Naive thymus-derived CD4-positive, alpha-beta T cell (primary cell): ENCODE data around the gene TEX22. TPM values are rescaled to one million over a fixed set of nuclear protein-coding genes. Genes with fewer than 3 reads are reported as not detected.

ENCODE experiments used
- ATAC-seq: fragments of 150-1000 bp; cut with Tn5 transposase; 2 replicates; pipeline ENCODE4 v1.10.0; 2021; ENCODE audit warnings: mild to moderate bottlenecking, moderate library complexity
- CTCF ChIA-PET: fragments of 350-600 bp; sonication (Branson Sonifier 250); formaldehyde crosslinking; loops from one replicate; lab custom pipeline; 2021; ENCODE audit warnings: antibody characterized with exemption; lab: Charles Lee
- POLR2A ChIA-PET: fragments of 350-600 bp; sonication (Branson Sonifier 250); formaldehyde crosslinking; loops from one replicate; lab custom pipeline; 2021; ENCODE audit warnings: antibody characterized with exemption, inconsistent platforms; lab: Charles Lee
- DNase-seq, 9 donors: peaks; one replicate each; pipeline versions ENCODE4 v3.0.0 to v3.0.0-alpha.2; 2020 to 2022; ENCODE audit warnings: mixed read lengths in 1 of 9
- H3K27ac ChIP-seq: one replicate; pipeline ENCODE4 v1.7.0; 2013; ENCODE audit warnings: mild to moderate bottlenecking, low read depth, low read length, moderate library complexity
- H3K27me3 ChIP-seq, 2 donors: one replicate each; pipeline ENCODE4 v1.7.0; 2013; ENCODE audit warnings: low read length in 2 of 2, mild to moderate bottlenecking in 2 of 2, moderate library complexity in 2 of 2; ENCODE audit not compliant: control insufficient read depth in 2 of 2, insufficient read depth in 2 of 2
- H3K36me3 ChIP-seq, 3 experiments: 1 replicate in 2 of 3; 2 replicates in 1 of 3; pipeline ENCODE4 v1.7.0; 2013; ENCODE audit warnings: low read length in 3 of 3, mild to moderate bottlenecking in 3 of 3, moderate library complexity in 1 of 3; ENCODE audit not compliant: insufficient read depth in 3 of 3, control insufficient read depth in 2 of 3
- H3K4me1 ChIP-seq, 2 donors: one replicate each; pipeline ENCODE4 v1.7.0; 2013; ENCODE audit warnings: low read length in 2 of 2, mild to moderate bottlenecking in 2 of 2, moderate library complexity in 1 of 2; ENCODE audit not compliant: control insufficient read depth in 2 of 2, insufficient read depth in 2 of 2
- H3K4me3 ChIP-seq: 2 replicates; pipeline ENCODE4 v1.7.0; 2013; ENCODE audit warnings: mild to moderate bottlenecking, low read length
- H3K9me3 ChIP-seq, 3 experiments: 1 replicate in 2 of 3; 2 replicates in 1 of 3; pipeline ENCODE4 v1.7.0; 2013; ENCODE audit warnings: low read length in 3 of 3; ENCODE audit not compliant: control insufficient read depth in 2 of 3
- H3K27ac Mint-ChIP-seq, 9 donors: one replicate each; pipeline ENCODE4 v1.8.0; 2020 to 2022; ENCODE audit warnings: mixed read lengths in 9 of 9, mild to moderate bottlenecking in 8 of 9, moderate library complexity in 5 of 9, inconsistent platforms in 2 of 9
- H3K27me3 Mint-ChIP-seq, 5 donors: one replicate each; pipeline ENCODE4 v1.8.0; 2021 to 2022; ENCODE audit warnings: mixed read lengths in 5 of 5, mild to moderate bottlenecking in 1 of 5
- H3K36me3 Mint-ChIP-seq, 5 donors: one replicate each; pipeline ENCODE4 v1.8.0; 2020 to 2022; ENCODE audit warnings: mixed read lengths in 5 of 5, mild to moderate bottlenecking in 3 of 5, inconsistent platforms in 1 of 5
- H3K4me1 Mint-ChIP-seq, 7 donors: one replicate each; pipeline ENCODE4 v1.8.0; 2020 to 2022; ENCODE audit warnings: mixed read lengths in 7 of 7, mild to moderate bottlenecking in 3 of 7, inconsistent platforms in 1 of 7
- H3K4me3 Mint-ChIP-seq, 10 donors: one replicate each; pipeline ENCODE4 v1.8.0; 2020 to 2022; ENCODE audit warnings: mild to moderate bottlenecking in 10 of 10, mixed read lengths in 10 of 10, moderate library complexity in 6 of 10, inconsistent platforms in 2 of 10
- H3K9me3 Mint-ChIP-seq, 11 donors: one replicate each; pipeline ENCODE4 v1.8.0; 2020 to 2022; ENCODE audit warnings: mixed read lengths in 11 of 11, mild to moderate bottlenecking in 4 of 11, inconsistent platforms in 1 of 11, moderate library complexity in 1 of 11
- intact Hi-C, 2 donors: fragments of 100-400 bp; cut with micrococcal nuclease; formaldehyde crosslinking; loops; one replicate each; pipeline ENCODE4 v1.15.1; 2023
- polyA plus RNA-seq, 2 donors: library from polyadenylated mRNA; unstranded; fragments of 300-500 nt; fragmentation: Illumina TruSeq; gene quantifications; one replicate each; pipeline ENCODE4 v1.2.3, GENCODE V29; 2021
- total RNA-seq, 6 experiments: library from RNA in 5 of 6; stranded (reverse) in 5 of 6; gene quantifications; 1 replicate in 5 of 6; 2 replicates in 1 of 6; pipeline ENCODE4 v1.2.3 and lab custom pipeline; 2021 to 2026

Gene TEX22
- total and polyA plus RNA-seq, 7 experiments from 2014 or later = 0.21 to 10.5 (median 2.4) TPM

- Mint-ChIP-seq H3K4me3 (peak overlapping the region in 4 of 10 donors; percentile 49 to 79 (median 62)), H3K9me3 (peaks cover 0 to 9% (median 0%) of the 10 kb centered on the region in 11 donors), H3K4me1 (peaks cover 6 to 14% (median 12%) of the 10 kb centered on the region in 7 donors), H3K36me3 (peaks cover 0 to 8% (median 0%) of the 10 kb centered on the region in 5 donors), H3K27ac (peak overlapping the region in 1 of 9 donors; percentile 37), H3K27me3 (peaks cover 0 to 39% (median 6%) of the 10 kb centered on the region in 5 donors)
- ChIA-PET POLR2A (interaction anchor here (0.5 kb wide), 1 partner anchor 113 kb away, joined by 3 read pairs; no protein-coding TSS in a partner anchor), CTCF (interaction anchor here (1.7 kb wide), 1 partner anchor 79 kb away, joined by 4 read pairs; no protein-coding TSS in a partner anchor)
- Histone ChIP-seq H3K27me3 (peaks cover 0 to 12% of the 10 kb centered on the region in 2 donors), H3K36me3 (no peaks in the 10 kb centered on the region), H3K27ac (no peak overlapping the region), H3K9me3 (no peaks in the 10 kb centered on the region), H3K4me3 (no peak overlapping the region), H3K4me1 (peaks cover 5 to 15% of the 10 kb centered on the region in 2 donors)
- DNase-seq (no peak), ATAC-seq (no peak)
- intact Hi-C loops = loop anchor here in 1 of 2 donors (1.0 to 10.0 kb wide), 2 partner anchors 12 to 96 kb away; partner anchors contain the start of genes PACS2 and TEX22
Observed at GRCh38 chr14:105410642-105411016, 12.3 kb downstream of the TEX22 start.

GRCh38 chr14:105411017-105411941 lies 12.9 kb downstream of the TEX22 start:
- Mint-ChIP-seq H3K4me3 (peak overlapping the region in 9 of 10 donors; percentile 10 to 79 (median 55)), H3K9me3 (peaks cover 0 to 4% (median 0%) of the 10 kb centered on the region in 11 donors), H3K36me3 (peaks cover 0 to 4% (median 0%) of the 10 kb centered on the region in 5 donors), H3K27ac (peak overlapping the region in 1 of 9 donors; percentile 37), H3K27me3 (peaks cover 0 to 39% (median 6%) of the 10 kb centered on the region in 5 donors), H3K4me1 (peaks cover 2 to 17% (median 14%) of the 10 kb centered on the region in 7 donors)
- no peaks in the 10 kb centered on the region for H3K36me3 ChIP-seq
- H3K4me3 ChIP-seq = no peak overlapping the region
- DNase-seq (peak in 3 of 9 donors; percentile 25 to 51 (median 31)), ATAC-seq (peak; percentile 58)
- ChIA-PET POLR2A (interaction anchor here (0.5 kb wide), 1 partner anchor 113 kb away, joined by 3 read pairs; no protein-coding TSS in a partner anchor), CTCF (interaction anchor here (1.7 kb wide), 1 partner anchor 78 kb away, joined by 4 read pairs; no protein-coding TSS in a partner anchor)
- H3K27me3 ChIP-seq = peaks cover 0 to 12% of the 10 kb centered on the region in 2 donors
- no peaks in the 10 kb centered on the region for H3K9me3 ChIP-seq
- H3K4me1 ChIP-seq = peaks cover 5 to 15% of the 10 kb centered on the region in 2 donors
- no peak overlapping the region for H3K27ac ChIP-seq
- intact Hi-C loops = loop anchor here in 1 of 2 donors (1.0 to 10.0 kb wide), 2 partner anchors 13 to 96 kb away; partner anchors contain the start of genes PACS2 and TEX22

DNA sequence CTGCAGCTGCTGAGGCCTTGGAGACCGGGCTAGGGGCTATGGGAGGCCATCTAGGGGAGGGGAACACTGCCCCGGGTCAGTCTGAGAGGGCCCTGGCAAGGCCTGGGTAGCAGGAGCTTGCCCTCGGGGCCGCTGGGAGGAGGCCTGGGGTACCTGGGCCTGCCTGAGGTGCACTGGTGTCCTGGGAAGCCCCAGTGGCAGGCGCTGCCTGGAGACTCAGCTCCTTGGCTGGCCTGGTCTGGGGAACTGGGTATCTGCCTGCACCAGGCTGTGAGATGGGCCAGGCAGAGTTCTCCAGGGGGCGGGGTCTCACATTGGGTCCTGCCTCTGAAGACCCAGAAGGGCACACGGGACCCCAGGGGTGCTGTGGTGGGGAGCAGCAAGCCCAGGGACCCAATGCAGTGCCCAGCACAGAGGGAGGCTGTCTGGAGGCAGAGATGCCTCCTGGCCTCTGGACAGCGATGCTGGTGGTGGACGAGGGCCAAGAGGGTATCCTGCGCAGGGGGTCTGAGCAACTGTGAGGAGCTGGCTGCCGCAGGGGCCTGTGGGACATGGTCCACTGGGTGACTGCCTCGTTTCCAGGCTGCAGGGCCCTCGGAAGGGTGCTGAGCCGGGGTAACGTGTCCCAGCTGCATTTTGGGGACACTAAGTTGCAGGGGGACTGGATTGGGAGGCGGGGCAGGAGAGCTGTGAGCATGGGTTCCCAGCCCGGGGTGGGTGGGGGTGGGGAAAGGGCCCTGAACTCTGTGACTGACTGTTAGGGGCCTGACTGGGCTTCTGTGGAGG lies 13.8 kb downstream of the TEX22 start:
- intact Hi-C loops = loop anchor here in 1 of 2 donors (1.0 to 10.0 kb wide), 2 partner anchors 14 to 97 kb away; partner anchors contain the start of genes PACS2 and TEX22

DNA sequence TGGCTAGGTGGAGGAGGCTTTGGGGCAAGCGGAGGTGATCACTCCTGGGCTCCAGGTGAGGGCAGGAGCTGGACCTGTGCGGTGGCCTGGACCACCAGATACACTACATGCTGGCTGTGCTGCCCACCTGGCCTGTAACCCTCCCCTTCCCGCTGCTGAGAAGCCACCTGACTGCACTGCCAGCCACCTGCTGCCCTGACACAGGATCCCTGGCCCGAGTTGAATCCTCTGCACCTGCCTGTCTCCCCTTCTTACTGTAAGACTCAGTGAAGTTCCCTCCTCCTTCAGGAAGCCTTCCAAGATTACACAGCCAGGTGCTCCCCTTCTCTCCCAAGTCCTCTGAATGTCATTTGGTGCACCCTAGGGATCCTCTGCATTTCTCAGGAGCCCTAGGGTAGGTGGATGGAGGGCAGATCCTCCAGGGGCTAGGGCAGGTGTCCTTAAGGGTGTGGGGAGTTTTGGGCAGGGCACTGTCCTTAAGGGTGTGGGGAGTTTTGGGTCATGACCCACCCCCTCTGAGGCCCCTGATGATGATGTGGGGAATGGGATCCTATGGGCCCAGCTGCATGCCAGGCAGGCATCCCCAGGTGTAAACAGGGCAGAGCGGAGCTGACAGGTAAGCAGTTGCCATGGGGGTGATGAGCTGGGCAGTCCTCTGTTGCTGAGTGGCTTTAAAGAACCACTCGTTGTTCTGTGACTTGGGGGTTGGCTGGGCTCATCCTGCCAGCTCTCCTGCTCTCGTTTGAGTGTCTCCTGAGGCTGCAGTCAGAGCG lies 14.6 kb downstream of the TEX22 start:
- Mint-ChIP-seq H3K27ac (peak overlapping the region in 2 of 9 donors; percentile 17 to 43), H3K9me3 (no peaks in the 10 kb centered on the region), H3K4me3 (peak overlapping the region in 7 of 10 donors; percentile 6 to 79 (median 31)), H3K4me1 (peaks cover 2 to 19% (median 12%) of the 10 kb centered on the region in 7 donors), H3K27me3 (peaks cover 0 to 39% (median 6%) of the 10 kb centered on the region in 5 donors), H3K36me3 (peaks cover 0 to 4% (median 0%) of the 10 kb centered on the region in 5 donors)
- peaks cover 5 to 15% of the 10 kb centered on the region in 2 donors for H3K4me1 ChIP-seq
- H3K36me3 ChIP-seq = no peaks in the 10 kb centered on the region
- no peak overlapping the region for H3K27ac ChIP-seq
- DNase-seq = no peak
- ChIA-PET POLR2A (interaction anchor here (0.8 to 1.3 kb wide), 3 partner anchors 9 to 10 kb away, joined by 3 to 5 read pairs (median 4); no protein-coding TSS in a partner anchor), CTCF (no interaction called here)
- no peak for ATAC-seq
- intact Hi-C loops = loop anchor here in 1 of 2 donors (10.0 kb wide), 1 partner anchor 98 kb away; the partner anchor contains the start of gene PACS2
- no peak overlapping the region for H3K4me3 ChIP-seq
- H3K9me3 ChIP-seq = no peaks in the 10 kb centered on the region
- H3K27me3 ChIP-seq = peaks cover 0 to 12% of the 10 kb centered on the region in 2 donors

More for the DNA sequence above, 13.8 kb downstream of the TEX22 start:
- Histone ChIP-seq H3K36me3 (no peaks in the 10 kb centered on the region), H3K9me3 (no peaks in the 10 kb centered on the region), H3K27ac (no peak overlapping the region), H3K4me1 (peaks cover 5 to 15% of the 10 kb centered on the region in 2 donors), H3K27me3 (peaks cover 0 to 12% of the 10 kb centered on the region in 2 donors), H3K4me3 (no peak overlapping the region)
- Mint-ChIP-seq H3K27ac (no peak overlapping the region), H3K4me3 (peak overlapping the region in 6 of 10 donors; percentile 43 to 79 (median 68)), H3K9me3 (no peaks in the 10 kb centered on the region), H3K36me3 (peaks cover 0 to 4% (median 0%) of the 10 kb centered on the region in 5 donors), H3K4me1 (peaks cover 2 to 19% (median 12%) of the 10 kb centered on the region in 7 donors), H3K27me3 (peaks cover 0 to 39% (median 6%) of the 10 kb centered on the region in 5 donors)
- ATAC-seq (no peak), DNase-seq (no peak)
- CTCF ChIA-PET = interaction anchor here (1.7 kb wide), 1 partner anchor 77 kb away, joined by 4 read pairs; no protein-coding TSS in a partner anchor
- POLR2A ChIA-PET = interaction anchor here (0.8 to 0.9 kb wide), 2 partner anchors 9 to 10 kb away, joined by 3 to 4 read pairs; no protein-coding TSS in a partner anchor

DNA sequence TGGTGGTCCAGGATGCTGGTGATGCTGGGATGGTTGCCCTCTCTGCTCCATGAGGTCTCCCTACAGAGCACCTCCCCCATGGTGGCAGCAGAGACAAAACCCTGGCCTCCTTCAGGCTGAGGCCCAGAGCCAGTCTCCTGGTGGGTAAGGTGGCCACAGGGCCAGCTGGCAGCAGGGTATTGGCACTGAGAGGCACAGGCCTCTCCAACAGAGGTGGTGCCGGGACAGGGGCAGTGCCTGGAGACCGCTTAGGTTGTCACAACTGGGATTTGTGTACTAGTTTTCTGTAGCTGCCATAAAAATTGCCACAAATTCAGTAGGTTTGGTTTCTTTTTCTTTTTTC lies 15.2 kb downstream of the TEX22 start:
- intact Hi-C loops = loop anchor here in 1 of 2 donors (10.0 kb wide), 1 partner anchor 99 kb away; the partner anchor contains the start of gene PACS2
- no peak for DNase-seq
- CTCF ChIA-PET = no interaction called here
- Histone ChIP-seq H3K27ac (no peak overlapping the region), H3K9me3 (no peaks in the 10 kb centered on the region), H3K27me3 (peaks cover 0 to 12% of the 10 kb centered on the region in 2 donors), H3K36me3 (no peaks in the 10 kb centered on the region), H3K4me1 (peaks cover 5 to 15% of the 10 kb centered on the region in 2 donors), H3K4me3 (no peak overlapping the region)
- peaks cover 0 to 39% (median 6%) of the 10 kb centered on the region in 5 donors for H3K27me3 Mint-ChIP-seq
- ATAC-seq = no peak
- POLR2A ChIA-PET = interaction anchor here (0.7 to 1.3 kb wide), 2 partner anchors 10 to 67 kb away, joined by 3 to 5 read pairs; no protein-coding TSS in a partner anchor
- no peaks in the 10 kb centered on the region for H3K9me3 Mint-ChIP-seq
- H3K4me1 Mint-ChIP-seq = peaks cover 2 to 20% (median 12%) of the 10 kb centered on the region in 7 donors
- peak overlapping the region in 5 of 10 donors; percentile 6 to 45 (median 33) for H3K4me3 Mint-ChIP-seq
- peaks cover 0 to 4% (median 0%) of the 10 kb centered on the region in 5 donors for H3K36me3 Mint-ChIP-seq
- H3K27ac Mint-ChIP-seq = peak overlapping the region in 1 of 9 donors; percentile 17
